WERI-Rb-1 (cell line): ENCODE measurements around the gene GDPD3.

Experiments
- DNase-seq: peaks from one replicate; pipeline ENCODE4 v3.0.0-alpha.2; 2020
- H3K27ac ChIP-seq: fragments of 250-450 bp; sonication (Bioruptor Pico); 2 replicates; pipeline ENCODE4 v1.5.1; 2020; ENCODE audit warnings: mild to moderate bottlenecking, moderate library complexity
- H3K27me3 ChIP-seq: fragments of 250-450 bp; sonication (Bioruptor Pico); 2 replicates; pipeline ENCODE4 v1.5.1; 2021; ENCODE audit warnings: mild to moderate bottlenecking, low read depth, moderate library complexity; ENCODE audit not compliant: insufficient read depth, severe bottlenecking
- H3K36me3 ChIP-seq: fragments of 250-450 bp; sonication (Bioruptor Pico); 2 replicates; pipeline ENCODE4 v1.5.1; 2020; ENCODE audit warnings: mild to moderate bottlenecking, moderate library complexity
- H3K4me3 ChIP-seq: 2 replicates; pipeline ENCODE4 v1.5.1; 2011; ENCODE audit warnings: low read depth, mild to moderate bottlenecking, control low read depth, low read length
- H3K9me3 ChIP-seq: fragments of 250-450 bp; sonication (Bioruptor Pico); 2 replicates; pipeline ENCODE4 v1.5.1; 2021; ENCODE audit warnings: mild to moderate bottlenecking, moderate library complexity; ENCODE audit not compliant: severe bottlenecking
- CTCF ChIP-seq: IDR thresholded peaks from 2 replicates; pipeline ENCODE4 v1.5.1; 2011; ENCODE audit warnings: low read depth, mild to moderate bottlenecking, control low read depth, inconsistent platforms, low read length

Gene GDPD3

DNA sequence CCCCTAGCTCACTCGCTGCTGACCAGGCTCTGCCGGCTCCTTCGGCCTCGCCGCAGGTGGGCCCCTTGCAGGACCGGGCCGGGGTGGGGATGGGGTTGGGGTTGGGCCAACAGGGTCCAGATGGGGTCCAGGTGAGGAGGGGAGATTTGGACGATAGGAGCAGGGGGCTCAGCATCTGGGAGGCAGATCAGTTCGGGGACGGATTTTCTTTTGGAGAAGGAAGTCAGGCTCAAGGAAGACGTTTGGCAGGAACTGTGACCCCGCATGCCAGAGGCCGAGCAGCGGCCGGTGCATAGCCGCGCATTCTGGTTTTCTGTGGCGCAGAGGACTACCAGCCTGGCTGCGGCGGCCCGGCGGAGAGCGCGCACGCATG lies 48.6 kb downstream of the GDPD3 start:
- peaks cover 50% of the 10 kb centered on the region for H3K36me3 ChIP-seq
- H3K27me3 ChIP-seq = no peaks in the 10 kb centered on the region
- peak overlapping the region; percentile 96 for H3K4me3 ChIP-seq
- DNase-seq = no peak
- TF ChIP-seq CTCF = no peak
- H3K27ac ChIP-seq = peak overlapping the region; percentile 94
- H3K9me3 ChIP-seq = peaks cover 2% of the 10 kb centered on the region

DNA sequence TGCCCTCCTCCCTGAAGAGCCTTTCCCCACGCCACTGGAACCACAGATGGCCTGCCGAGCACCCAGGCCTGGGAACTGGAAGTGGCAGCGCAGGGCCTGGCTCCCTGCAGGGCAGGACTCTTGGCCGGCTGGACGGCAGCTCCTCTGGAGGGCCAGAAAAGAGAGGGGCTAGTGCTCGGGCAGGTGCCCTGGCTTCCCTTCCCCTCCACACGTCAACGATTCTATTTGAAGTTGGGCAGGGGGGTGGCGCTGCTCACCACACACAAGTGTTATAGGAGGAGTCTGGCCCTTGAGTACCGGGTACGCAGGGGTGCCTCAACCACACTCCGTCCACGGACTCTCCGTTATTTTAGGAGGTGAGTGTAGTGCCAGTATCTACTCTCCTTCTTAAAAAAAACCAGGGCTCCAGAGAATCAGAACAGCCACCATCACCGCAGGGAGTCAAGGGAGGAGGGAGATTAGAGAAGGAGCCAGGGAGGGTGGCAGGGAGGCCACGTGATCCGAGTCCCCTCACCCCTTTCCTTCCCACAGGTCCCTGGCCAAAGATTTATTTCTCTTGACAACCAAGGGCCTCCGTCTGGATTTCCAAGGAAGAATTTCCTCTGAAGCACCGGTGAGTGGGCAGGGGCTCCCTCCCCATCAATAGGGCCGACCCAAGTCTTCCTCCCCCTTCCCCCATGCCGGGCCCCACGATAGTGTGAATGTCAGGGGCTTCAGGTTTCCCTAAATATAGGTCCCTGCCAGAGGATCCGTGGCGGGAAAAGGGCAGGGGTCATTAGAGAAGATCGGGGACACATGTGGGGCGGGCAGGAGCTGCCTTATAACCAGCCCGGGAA lies 49.2 kb downstream of the GDPD3 start:
- Histone ChIP-seq H3K27ac (peak overlapping the region; percentile 94), H3K9me3 (peaks cover 2% of the 10 kb centered on the region), H3K4me3 (peak overlapping the region; percentile 96), H3K27me3 (no peaks in the 10 kb centered on the region), H3K36me3 (peaks cover 48% of the 10 kb centered on the region)
- peak; percentile 31; the same call in 1 of the 2 replicates for TF ChIP-seq CTCF
- DNase-seq = peak; percentile 83

GRCh38 chr16:30063278-30063892 lies 50.0 kb downstream of the GDPD3 start:
- peak overlapping the region; percentile 96 for H3K4me3 ChIP-seq
- TF ChIP-seq CTCF = no peak
- H3K27ac ChIP-seq = peak overlapping the region; percentile 94
- peaks cover 41% of the 10 kb centered on the region for H3K36me3 ChIP-seq
- no peaks in the 10 kb centered on the region for H3K27me3 ChIP-seq
- DNase-seq = no peak
- peaks cover 2% of the 10 kb centered on the region for H3K9me3 ChIP-seq

DNA sequence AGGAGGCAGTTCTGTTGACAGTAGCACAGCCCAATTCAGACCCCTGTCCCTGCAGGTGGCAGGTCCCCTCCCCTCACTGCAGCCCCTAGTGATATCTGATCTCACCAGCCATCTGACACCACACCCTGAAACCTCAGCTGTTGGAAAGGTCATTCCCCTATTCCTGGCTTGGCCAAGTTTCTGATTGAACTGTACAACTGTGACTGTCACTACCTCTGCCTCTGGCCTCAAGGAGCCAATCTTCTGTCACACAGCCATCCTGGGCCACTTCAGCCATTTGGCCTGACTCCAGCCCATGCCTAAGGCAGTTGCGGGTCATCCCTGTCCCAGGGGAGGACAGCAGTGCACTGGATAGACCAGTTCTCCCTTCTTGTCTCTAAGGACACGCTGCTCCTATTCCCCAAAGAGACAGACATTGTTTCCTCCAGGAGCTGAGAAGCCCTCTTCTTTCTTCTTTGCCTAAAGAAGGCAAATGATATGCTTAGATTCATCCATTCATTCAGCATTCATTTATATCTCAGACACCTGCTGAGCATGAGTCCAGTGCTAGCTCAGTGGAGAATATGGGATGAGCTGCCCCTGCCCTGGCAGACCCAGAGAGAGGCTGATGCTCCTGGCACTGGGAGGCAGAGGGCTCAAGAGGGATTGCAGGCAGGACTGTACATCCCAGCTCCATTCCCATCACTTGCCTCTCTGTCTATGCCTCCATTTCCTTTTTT lies 52.3 kb downstream of the GDPD3 start:
- peaks cover 2% of the 10 kb centered on the region for H3K9me3 ChIP-seq
- TF ChIP-seq CTCF = no peak
- H3K27me3 ChIP-seq = no peaks in the 10 kb centered on the region
- H3K36me3 ChIP-seq = peaks cover 30% of the 10 kb centered on the region
- H3K4me3 ChIP-seq = no peak overlapping the region
- H3K27ac ChIP-seq = peak overlapping the region; percentile 61
- DNase-seq = no peak

DNA sequence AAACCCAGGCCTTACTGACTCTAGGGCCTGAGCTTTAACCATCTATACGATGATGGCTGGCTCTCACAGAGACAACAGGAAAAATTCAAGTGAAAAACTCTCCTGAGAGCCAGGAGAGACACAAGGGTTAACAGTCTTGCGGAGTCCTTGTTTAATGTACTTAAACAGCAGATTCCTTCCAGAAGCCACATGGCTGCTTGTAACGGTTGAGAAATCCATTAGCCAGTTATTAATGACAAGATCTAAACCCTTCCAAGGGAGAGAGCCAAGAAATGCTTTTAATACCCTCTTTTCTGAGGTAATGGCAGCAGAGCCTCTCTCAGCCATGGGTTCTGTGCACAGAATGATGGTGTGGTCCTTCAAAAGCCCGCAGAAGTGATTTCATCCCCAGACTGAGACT lies 53.0 kb downstream of the GDPD3 start:
- TF ChIP-seq CTCF = no peak
- Histone ChIP-seq H3K27ac (peak overlapping the region; percentile 61), H3K27me3 (no peaks in the 10 kb centered on the region), H3K4me3 (no peak overlapping the region), H3K9me3 (peaks cover 2% of the 10 kb centered on the region), H3K36me3 (peaks cover 29% of the 10 kb centered on the region)
- DNase-seq = no peak
